GM12878 (cell line): ENCODE measurements around the gene SCARF2. TPM values are rescaled to one million over a fixed set of nuclear protein-coding genes. Genes with fewer than 3 reads are reported as not detected.

ENCODE experiments used
- ATAC-seq: fragments of 200-7000 bp; cut with Tn5 transposase; 3 replicates; pipeline ENCODE4 v1.9.1; 2020; ENCODE audit warnings: mild to moderate bottlenecking, moderate library complexity
- BruUV-seq: library from RNA; stranded (reverse); fragments of 400-500 nt; replicated peaks from 2 replicates; lab custom pipeline; 2021; lab: Mats Ljungman, UMichigan
- CTCF ChIA-PET: fragments of 300-600 bp; sonication (Branson Sonifier 250); formaldehyde crosslinking; extraction: SDS; loops from one replicate; lab custom pipeline; 2021; ENCODE audit warnings: inconsistent platforms; lab: Yijun Ruan, JAX
- POLR2A ChIA-PET: fragments of 350-600 bp; formaldehyde crosslinking; extraction: SDS; loops from one replicate; lab custom pipeline; 2021; ENCODE audit warnings: inconsistent platforms; lab: Charles Lee
- RAD21 ChIA-PET: fragments of 300-600 bp; sonication (Branson Sonifier 250); formaldehyde crosslinking; loops from one replicate; lab custom pipeline; 2023; ENCODE audit warnings: antibody characterized with exemption; ENCODE audit not compliant: unreplicated experiment; lab: Charles Lee
- SMC1A ChIA-PET: fragments of 300-600 bp; sonication (Branson Sonifier 250); formaldehyde crosslinking; loops from one replicate; lab custom pipeline; 2023; ENCODE audit not compliant: unreplicated experiment, uncharacterized antibody; lab: Charles Lee
- DNase-seq: peaks from one replicate; pipeline ENCODE4 v3.0.0-alpha.2; 2011; ENCODE audit warnings: low read depth, low spot score
- FAIRE-seq: peaks from 3 replicates; lab custom pipeline; 2011; peaks lifted over from hg19 to GRCh38; lab: Jason Lieb, UNC
- H2AFZ ChIP-seq: 2 replicates; pipeline ENCODE4 v1.6.0; 2011; ENCODE audit warnings: low read depth, low read length, control low read depth; ENCODE audit not compliant: control insufficient read depth
- H3K27ac ChIP-seq: 2 replicates; pipeline ENCODE4 v1.5.1; 2011; ENCODE audit warnings: control low read depth; ENCODE audit not compliant: control insufficient read depth, insufficient read depth
- H3K27me3 ChIP-seq, 2 experiments: replicated peaks in 1 of 2; 2 replicates each; pipeline versions ENCODE4 v1.6.0 to v1.6.1; 2011; ENCODE audit warnings: low read length in 1 of 2; ENCODE audit not compliant: control insufficient read depth in 2 of 2, insufficient read depth in 2 of 2
- H3K36me3 ChIP-seq, 2 experiments: 2 replicates each; pipeline ENCODE4 v1.5.1; 2011; ENCODE audit warnings: low read length in 1 of 2; ENCODE audit not compliant: control insufficient read depth in 2 of 2, insufficient read depth in 2 of 2
- H3K4me1 ChIP-seq: 2 replicates; pipeline ENCODE4 v1.6.1; 2011; ENCODE audit warnings: mild to moderate bottlenecking, low read length, moderate library complexity, mixed read lengths; ENCODE audit not compliant: control insufficient read depth, insufficient read depth
- H3K4me2 ChIP-seq: 2 replicates; pipeline ENCODE4 v1.6.0; 2011; ENCODE audit warnings: control low read depth; ENCODE audit not compliant: control insufficient read depth, insufficient read depth
- H3K4me3 ChIP-seq: fragments of 200-600 bp; sonication (generic); 2 replicates; pipeline ENCODE4 v1.5.1; 2016
- H3K79me2 ChIP-seq: 2 replicates; pipeline ENCODE4 v1.6.0; 2011; ENCODE audit warnings: low read length; ENCODE audit not compliant: control insufficient read depth, insufficient read depth
- H3K9ac ChIP-seq: 2 replicates; pipeline ENCODE4 v1.8.0; 2011; ENCODE audit warnings: low read length, control low read depth, mixed read lengths; ENCODE audit not compliant: control insufficient read depth, insufficient read depth
- H3K9me3 ChIP-seq: replicated peaks from 3 replicates; pipeline ENCODE4 v1.5.1; 2011; ENCODE audit warnings: mild to moderate bottlenecking, low read length; ENCODE audit not compliant: control insufficient read depth, insufficient read depth
- H4K20me1 ChIP-seq: 2 replicates; pipeline ENCODE4 v1.6.0; 2011; ENCODE audit not compliant: control insufficient read depth, insufficient read depth
- E2F8 ChIP-seq: fragments of 450-650 bp; IDR thresholded peaks from 2 replicates; pipeline ENCODE4 v1.6.1; 2018; ENCODE audit warnings: mild to moderate bottlenecking, low read depth, moderate library complexity; ENCODE audit not compliant: partially characterized antibody
- PAX5 ChIP-seq: IDR thresholded peaks from 2 replicates; pipeline ENCODE4 v1.6.1; 2011; ENCODE audit warnings: low read depth, low read length, borderline replicate concordance
- PAX8 ChIP-seq: fragments of 450-650 bp; IDR thresholded peaks from 2 replicates; pipeline ENCODE4 v1.6.1; 2017; ENCODE audit warnings: mild to moderate bottlenecking, moderate library complexity
- SMAD5 ChIP-seq: IDR thresholded peaks from 2 replicates; pipeline ENCODE4 v1.6.1; 2016; ENCODE audit warnings: antibody characterized with exemption, low read depth
- SPI1 ChIP-seq: IDR thresholded peaks from 2 replicates; pipeline ENCODE4 v1.6.1; 2011; ENCODE audit warnings: low read depth, mild to moderate bottlenecking, low read length, moderate library complexity, borderline replicate concordance; ENCODE audit not compliant: insufficient read depth
- SRF ChIP-seq, 2 experiments: IDR thresholded peaks; 2 replicates each; pipeline ENCODE4 v1.6.1; 2011; ENCODE audit warnings: low read depth in 2 of 2, low read length in 2 of 2, mild to moderate bottlenecking in 1 of 2, moderate library complexity in 1 of 2
- in situ Hi-C: fragments of 300-500 bp; cut with MboI; formaldehyde crosslinking; loops from 9 replicates; pipeline ENCODE4 v1.14.3; 2018; ENCODE audit warnings: mixed read lengths
- intact Hi-C: fragments of 100-400 bp; cut with micrococcal nuclease; formaldehyde crosslinking; loops from one replicate; pipeline ENCODE4 v1.14.2; 2022; ENCODE audit not compliant: unreplicated experiment
- polyA plus RNA-seq, 11 experiments: library from polyadenylated mRNA; depleted of rRNA in 4 of 11; unstranded in 6 of 11; stranded (reverse) in 5 of 11; fragments of >200 nt; fragmentation: Nextera tagmentation in 4 of 11; fragmentation: Illumina TruSeq in 1 of 11; extraction: Ambion mirVana in 4 of 11; extraction: Trizol in 1 of 11; gene quantifications; 1 replicate in 1 of 11; 2 replicates in 10 of 11; pipeline versions ENCODE4 v1.2.1 to v1.2.3, GENCODE V29; 2011 to 2016; ENCODE audit warnings: inconsistent platforms in 2 of 11, missing spikeins in 2 of 11, low read depth in 1 of 11
- total RNA-seq, 4 experiments: library from RNA; depleted of rRNA in 3 of 4; stranded (reverse); fragments of >200 nt in 3 of 4; fragmentation: Illumina TruSeq in 1 of 4; extraction: Trizol in 1 of 4; gene quantifications; 2 replicates each; pipeline versions ENCODE4 v1.2.1 to v1.2.3, GENCODE V29; 2013 to 2021
- TF ChIP-seq, protein P1 (sequence below): fragments of 150-350 bp; IDR thresholded peaks from 2 replicates; pipeline ENCODE4 v1.6.1; 2014; ENCODE audit warnings: mild to moderate bottlenecking, low read depth, low read length

Gene SCARF2
- total and polyA plus RNA-seq, 10 of the 15 experiments (the other 5 are each of a cell fraction or from before 2014, with no cell fraction given), result 0.01 to 0.74 (median 0.17) TPM; not detected in 5

DNA sequence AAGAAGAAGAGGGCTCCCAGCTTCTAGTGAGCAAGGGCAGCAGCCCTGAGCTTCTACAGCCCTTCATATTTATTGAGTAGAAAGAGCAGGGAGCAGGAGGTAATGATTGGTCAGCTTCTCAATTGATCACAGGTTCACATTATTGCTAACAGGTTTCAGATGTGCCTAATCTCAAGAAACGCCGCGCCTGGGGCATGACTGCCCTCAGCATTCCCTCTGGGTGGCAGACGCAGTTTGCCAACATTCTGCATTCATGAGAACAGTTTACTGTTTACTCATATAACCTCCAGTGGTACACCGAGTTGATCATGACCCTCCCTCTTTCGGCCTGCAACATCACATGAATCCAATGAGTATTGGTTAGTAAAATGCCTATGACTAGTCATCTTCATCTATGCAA, 48.3 kb downstream of the SCARF2 start (continued):
- TF ChIP-seq SPI1 (no peak), PAX5 (no peak), PAX8 (no peak), E2F8 (no peak)
- TF ChIP-seq, protein P1, sequence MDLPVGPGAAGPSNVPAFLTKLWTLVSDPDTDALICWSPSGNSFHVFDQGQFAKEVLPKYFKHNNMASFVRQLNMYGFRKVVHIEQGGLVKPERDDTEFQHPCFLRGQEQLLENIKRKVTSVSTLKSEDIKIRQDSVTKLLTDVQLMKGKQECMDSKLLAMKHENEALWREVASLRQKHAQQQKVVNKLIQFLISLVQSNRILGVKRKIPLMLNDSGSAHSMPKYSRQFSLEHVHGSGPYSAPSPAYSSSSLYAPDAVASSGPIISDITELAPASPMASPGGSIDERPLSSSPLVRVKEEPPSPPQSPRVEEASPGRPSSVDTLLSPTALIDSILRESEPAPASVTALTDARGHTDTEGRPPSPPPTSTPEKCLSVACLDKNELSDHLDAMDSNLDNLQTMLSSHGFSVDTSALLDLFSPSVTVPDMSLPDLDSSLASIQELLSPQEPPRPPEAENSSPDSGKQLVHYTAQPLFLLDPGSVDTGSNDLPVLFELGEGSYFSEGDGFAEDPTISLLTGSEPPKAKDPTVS, result no peak

- no peaks in the 10 kb centered on the region for H3K36me3 ChIP-seq
- FAIRE-seq, result no peak
- H4K20me1 ChIP-seq, result no peaks in the 10 kb centered on the region
- no peak overlapping the region for H3K4me2 ChIP-seq
- H3K27me3 ChIP-seq, result peaks cover 0 to 3% of the 10 kb centered on the region in 2 experiments; a peak in 1 of 4 replicates
- H3K4me3 ChIP-seq, result no peak overlapping the region
- ChIA-PET RAD21 (no interaction called here), CTCF (interaction anchor here (0.9 to 1.4 kb wide), 2 partner anchors 9 to 176 kb away, joined by 3 read pairs; no protein-coding TSS in a partner anchor), POLR2A (no interaction called here), SMC1A (no interaction called here)
- in situ Hi-C loops (no loop called here), intact Hi-C loops (no loop called here)
- ATAC-seq, result no peak
- H3K79me2 ChIP-seq, result no peaks in the 10 kb centered on the region
- no TSS peak for BruUV-seq
- no peak overlapping the region for H2AFZ ChIP-seq
- DNase-seq, result no peak
- no peak overlapping the region for H3K27ac ChIP-seq
- H3K4me1 ChIP-seq, result no peaks in the 10 kb centered on the region
- H3K9me3 ChIP-seq, result no peaks in the 10 kb centered on the region; the same call in 2 of the 3 replicates
- H3K9ac ChIP-seq, result no peak overlapping the region
- TF ChIP-seq SMAD5 (no peak), SRF (IDR thresholded peaks at IDR 0.05; ENCODE audit: low read depth in 2 of 2, low read length in 2 of 2) (no peak)
These were observed 49.4 kb downstream of the SCARF2 start for GRCh38 chr22:20388200-20388599.
